Fibroblast of gingiva (primary cell): ENCODE measurements around the gene PFDN6.
"Not testable (repeated sequence)": the region's sequence is repeated elsewhere in the genome, so short reads cannot be mapped to it uniquely, and the experiment has no call there.

Experiments used
- DNase-seq: peaks from one replicate; pipeline ENCODE4 v3.0.0-alpha.2; 2011; ENCODE audit warnings: low read depth

The PFDN6 gene

GRCh38 chr6:33273924-33274902, 15.2 kb upstream of the PFDN6 start:
- DNase-seq, result no peak

GRCh38 chr6:33275795-33276580, 13.4 kb upstream of the PFDN6 start:
- DNase-seq, result not testable (repeated sequence)

GRCh38 chr6:33276581-33276863, 12.9 kb upstream of the PFDN6 start:
- DNase-seq, result no peak

GRCh38 chr6:33276864-33277662, 12.3 kb upstream of the PFDN6 start, which contains the start of gene B3GALT4:
B3GALT4 (plus strand) TSS chr6:33277123; CDS start chr6:33277420, 297 bp downstream.
- DNase-seq, result peak; percentile 69

- DNase-seq, result no peak
Measured at GRCh38 chr6:33277663-33278391, 11.6 kb upstream of the PFDN6 start.

GRCh38 chr6:33278392-33278741, 11.0 kb upstream of the PFDN6 start:
- DNase-seq, result no peak

GRCh38 chr6:33278810-33279209, 10.6 kb upstream of the PFDN6 start:
- no peak for DNase-seq

- no peak for DNase-seq
Measured at GRCh38 chr6:33279257-33279695, 10.1 kb upstream of the PFDN6 start.

- peak; percentile 22 for DNase-seq
Measured at GRCh38 chr6:33279971-33280511, 9.4 kb upstream of the PFDN6 start.

- no peak for DNase-seq
Measured at GRCh38 chr6:33280539-33280938, 8.9 kb upstream of the PFDN6 start.

GRCh38 chr6:33285214-33285613, 4.2 kb upstream of the PFDN6 start:
- not testable (repeated sequence) for DNase-seq

GRCh38 chr6:33286946-33287914, 2.2 kb upstream of the PFDN6 start:
- no peak for DNase-seq

- no peak for DNase-seq
Measured at GRCh38 chr6:33288141-33288920, 1.1 kb upstream of the PFDN6 start.

GRCh38 chr6:33289784-33290315, 449 bp downstream of the PFDN6 start:
- no peak for DNase-seq

- DNase-seq, result no peak
Measured at GRCh38 chr6:33290459-33290858, 1.1 kb downstream of the PFDN6 start.

GRCh38 chr6:33292996-33293682, 3.7 kb downstream of the PFDN6 start:
- DNase-seq, result no peak

GRCh38 chr6:33294086-33294823, 4.9 kb downstream of the PFDN6 start:
- no peak for DNase-seq
